ENCODE measurements around the gene LMAN2.
A peak's percentile ranks its signal among the peaks of the same experiment; 100 is the strongest.

- TF ChIP-seq, protein P1, sequence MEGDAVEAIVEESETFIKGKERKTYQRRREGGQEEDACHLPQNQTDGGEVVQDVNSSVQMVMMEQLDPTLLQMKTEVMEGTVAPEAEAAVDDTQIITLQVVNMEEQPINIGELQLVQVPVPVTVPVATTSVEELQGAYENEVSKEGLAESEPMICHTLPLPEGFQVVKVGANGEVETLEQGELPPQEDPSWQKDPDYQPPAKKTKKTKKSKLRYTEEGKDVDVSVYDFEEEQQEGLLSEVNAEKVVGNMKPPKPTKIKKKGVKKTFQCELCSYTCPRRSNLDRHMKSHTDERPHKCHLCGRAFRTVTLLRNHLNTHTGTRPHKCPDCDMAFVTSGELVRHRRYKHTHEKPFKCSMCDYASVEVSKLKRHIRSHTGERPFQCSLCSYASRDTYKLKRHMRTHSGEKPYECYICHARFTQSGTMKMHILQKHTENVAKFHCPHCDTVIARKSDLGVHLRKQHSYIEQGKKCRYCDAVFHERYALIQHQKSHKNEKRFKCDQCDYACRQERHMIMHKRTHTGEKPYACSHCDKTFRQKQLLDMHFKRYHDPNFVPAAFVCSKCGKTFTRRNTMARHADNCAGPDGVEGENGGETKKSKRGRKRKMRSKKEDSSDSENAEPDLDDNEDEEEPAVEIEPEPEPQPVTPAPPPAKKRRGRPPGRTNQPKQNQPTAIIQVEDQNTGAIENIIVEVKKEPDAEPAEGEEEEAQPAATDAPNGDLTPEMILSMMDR (IDR thresholded peaks at IDR 0.05; ENCODE audit: low read length): peak; percentile 49
- no peak for TF ChIP-seq EZH2 (IDR thresholded peaks at IDR 0.05; ENCODE audit: borderline replicate concordance, low read length)
These were observed 31.1 kb upstream of the LMAN2 start for GRCh38 chr5:177382423-177383029.
